ENCODE results near the gene HS6ST3.

The HS6ST3 gene

GRCh38 chr13:96667294-96668018 is 577.5 kb downstream of the HS6ST3 start:
- no peak overlapping the region for H3K4me3 ChIP-seq (replicated peaks; ENCODE audit: low read depth, low read length)
- TF ChIP-seq CTCF (IDR thresholded peaks at IDR 0.05; ENCODE audit: low read length, missing control alignments) = no peak
- no peak for DNase-seq (ENCODE audit: low read depth)

GRCh38 chr13:96671073-96671472 is 581.2 kb downstream of the HS6ST3 start:
- DNase-seq (ENCODE audit: low read depth) = peak; percentile 6
- H3K4me3 ChIP-seq (replicated peaks; ENCODE audit: low read depth, low read length) = no peak overlapping the region
- TF ChIP-seq CTCF (IDR thresholded peaks at IDR 0.05; ENCODE audit: low read length, missing control alignments) = no peak

GRCh38 chr13:96672016-96672415 is 582.1 kb downstream of the HS6ST3 start:
- H3K4me3 ChIP-seq (replicated peaks; ENCODE audit: low read depth, low read length) = no peak overlapping the region
- no peak for DNase-seq (ENCODE audit: low read depth)
- no peak for TF ChIP-seq CTCF (IDR thresholded peaks at IDR 0.05; ENCODE audit: low read length, missing control alignments)

GRCh38 chr13:96673825-96674224 is 583.9 kb downstream of the HS6ST3 start:
- no peak for TF ChIP-seq CTCF (IDR thresholded peaks at IDR 0.05; ENCODE audit: low read length, missing control alignments)
- H3K4me3 ChIP-seq (replicated peaks; ENCODE audit: low read depth, low read length) = no peak overlapping the region
- no peak for DNase-seq (ENCODE audit: low read depth)

- no peak overlapping the region for H3K4me3 ChIP-seq (replicated peaks; ENCODE audit: low read depth, low read length)
- no peak for DNase-seq (ENCODE audit: low read depth)
- TF ChIP-seq CTCF (IDR thresholded peaks at IDR 0.05; ENCODE audit: low read length, missing control alignments) = no peak
Observed at GRCh38 chr13:96677029-96677428, 587.1 kb downstream of the HS6ST3 start.

GRCh38 chr13:96678801-96679200 is 588.9 kb downstream of the HS6ST3 start:
- H3K4me3 ChIP-seq (replicated peaks; ENCODE audit: low read depth, low read length) = no peak overlapping the region
- no peak for DNase-seq (ENCODE audit: low read depth)
- TF ChIP-seq CTCF (IDR thresholded peaks at IDR 0.05; ENCODE audit: low read length, missing control alignments) = no peak

- no peak for DNase-seq (ENCODE audit: low read depth)
- no peak for TF ChIP-seq CTCF (IDR thresholded peaks at IDR 0.05; ENCODE audit: low read length, missing control alignments)
- no peak overlapping the region for H3K4me3 ChIP-seq (replicated peaks; ENCODE audit: low read depth, low read length)
Observed at GRCh38 chr13:96680898-96681297, 591.0 kb downstream of the HS6ST3 start.
